ENCODE measurements around the gene CEP63. TPM values are rescaled to one million over a fixed set of nuclear protein-coding genes. Genes with fewer than 3 reads are reported as not detected.
A peak's percentile ranks its signal among the peaks of the same experiment; 100 is the strongest.

Gene CEP63
- total RNA-seq, 1 donor, result 13.8 TPM

DNA sequence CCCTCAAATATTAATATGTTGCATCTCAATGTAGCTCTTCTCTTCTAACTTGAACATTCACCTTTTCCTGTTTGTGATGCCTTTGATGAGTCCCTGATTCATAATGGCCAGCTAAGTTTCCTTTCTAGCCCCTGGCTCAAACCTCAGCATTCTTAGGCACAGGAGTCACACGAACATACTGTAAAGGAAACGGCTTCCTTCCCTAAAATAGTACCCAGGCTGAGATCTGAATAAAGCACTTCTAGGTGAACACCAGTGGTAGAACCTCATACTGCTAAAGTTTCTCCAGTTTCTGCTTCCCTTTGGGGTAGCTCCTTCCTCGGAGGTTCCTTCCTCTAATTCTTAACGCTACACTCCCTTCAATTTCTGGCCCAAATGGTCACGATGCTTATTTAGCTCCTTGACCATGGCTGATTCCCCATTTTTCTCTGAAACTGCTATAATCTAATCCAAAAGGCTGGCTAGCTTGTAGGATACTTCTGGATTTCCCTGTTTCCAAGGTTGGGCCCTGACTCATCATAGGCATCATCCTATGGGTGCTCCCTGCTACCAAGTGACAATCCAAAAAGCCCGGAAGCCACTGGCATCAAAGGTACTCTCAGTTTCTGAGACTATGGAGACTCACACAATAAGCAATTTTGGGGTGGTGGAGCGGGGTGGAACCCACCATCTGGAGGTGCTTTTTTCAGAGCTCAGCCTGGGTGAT, 2.5 kb upstream of the CEP63 start:
- TF ChIP-seq CTCF (IDR thresholded peaks at IDR 0.05; ENCODE audit: insufficient read depth, low read depth, low read length), result no peak
- H3K4me3 ChIP-seq (ENCODE audit: low read depth, low read length), result no peak overlapping the region
- DNase-seq (ENCODE audit: low read depth), result peak; percentile 43

DNA sequence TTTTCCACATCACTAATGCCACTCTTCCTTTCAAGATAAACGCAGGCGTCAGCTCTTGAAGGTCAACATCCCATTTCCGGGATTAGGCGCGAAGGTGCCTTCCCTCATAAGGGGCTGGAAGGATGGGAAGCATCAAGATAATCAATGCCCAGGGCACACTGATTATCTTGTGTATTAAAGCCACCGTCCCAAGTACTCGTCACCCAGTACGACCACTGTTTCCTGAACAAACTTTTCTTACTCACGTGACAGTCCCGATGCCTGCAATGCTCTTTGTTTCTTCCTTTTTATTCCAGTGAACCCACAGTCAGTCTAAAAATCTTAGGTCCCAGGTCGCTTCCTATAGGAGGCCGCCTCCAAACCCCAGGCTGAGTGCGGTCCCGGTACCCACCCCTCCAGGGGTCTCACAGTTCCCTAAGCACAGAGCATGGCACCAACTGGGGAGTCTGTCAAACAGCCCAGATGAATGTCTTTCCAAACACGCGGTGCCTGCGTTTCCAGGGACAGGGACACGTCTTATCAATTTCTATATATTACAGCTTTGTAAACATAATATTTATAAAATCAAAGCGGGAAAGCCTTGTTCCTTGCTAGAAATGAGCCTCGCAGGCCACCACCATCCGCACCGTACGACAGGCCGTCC, 661 bp upstream of the CEP63 start:
- no peak for TF ChIP-seq CTCF (IDR thresholded peaks at IDR 0.05; ENCODE audit: insufficient read depth, low read depth, low read length)
- DNase-seq (ENCODE audit: low read depth), result peak; percentile 39
- peak overlapping the region; percentile 85 for H3K4me3 ChIP-seq (ENCODE audit: low read depth, low read length)

GRCh38 chr3:134486577-134487041, 752 bp downstream of the CEP63 start:
- no peak for TF ChIP-seq CTCF (IDR thresholded peaks at IDR 0.05; ENCODE audit: insufficient read depth, low read depth, low read length)
- H3K4me3 ChIP-seq (ENCODE audit: low read depth, low read length), result peak overlapping the region; percentile 85
- peak; percentile 56 for DNase-seq (ENCODE audit: low read depth)

DNA sequence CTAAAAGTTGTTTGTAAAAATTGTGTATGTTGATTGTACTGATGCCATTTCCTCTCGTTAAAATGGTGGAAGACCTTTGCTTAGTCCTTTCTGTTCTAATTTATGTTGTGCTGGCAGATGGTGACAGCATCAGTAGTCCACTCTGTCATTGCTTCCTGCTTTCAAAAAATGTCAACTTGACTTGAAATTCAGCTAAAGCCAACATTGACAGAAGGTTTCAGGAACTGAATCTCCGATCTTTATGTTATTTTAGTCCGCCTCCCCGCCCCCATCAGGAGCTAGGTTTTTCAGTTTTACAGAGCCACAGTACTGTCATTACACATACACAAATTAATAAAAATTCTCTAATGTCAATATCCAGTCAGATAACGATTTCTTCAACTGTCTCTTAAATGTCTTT, 1.5 kb downstream of the CEP63 start:
- no peak for TF ChIP-seq CTCF (IDR thresholded peaks at IDR 0.05; ENCODE audit: insufficient read depth, low read depth, low read length)
- peak overlapping the region; percentile 85 for H3K4me3 ChIP-seq (ENCODE audit: low read depth, low read length)
- DNase-seq (ENCODE audit: low read depth), result no peak

DNA sequence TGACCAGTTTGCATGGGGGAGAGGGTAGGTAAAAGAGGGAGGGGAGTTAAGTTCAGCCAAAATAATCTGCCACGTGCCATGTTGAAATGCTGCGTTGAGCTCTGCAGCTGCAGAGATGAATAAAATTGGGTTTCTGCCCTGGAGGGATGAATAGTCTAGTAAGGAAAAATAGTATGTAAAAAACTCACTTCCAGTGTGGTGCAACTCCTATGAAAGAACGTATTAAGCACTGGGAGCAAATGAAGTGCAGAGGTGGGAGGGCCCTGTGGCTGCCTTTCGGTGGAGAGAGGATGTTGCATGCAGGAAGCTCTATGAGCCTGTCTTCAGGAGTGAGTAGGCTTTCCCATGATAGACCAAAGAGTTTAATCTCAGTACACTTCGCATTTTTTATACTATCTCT, 8.6 kb downstream of the CEP63 start:
- H3K4me3 ChIP-seq (ENCODE audit: low read depth, low read length), result no peak overlapping the region
- no peak for DNase-seq (ENCODE audit: low read depth)
- TF ChIP-seq CTCF (IDR thresholded peaks at IDR 0.05; ENCODE audit: insufficient read depth, low read depth, low read length), result no peak

GRCh38 chr3:134495980-134496379, 10.1 kb downstream of the CEP63 start:
- H3K4me3 ChIP-seq (ENCODE audit: low read depth, low read length), result no peak overlapping the region
- TF ChIP-seq CTCF (IDR thresholded peaks at IDR 0.05; ENCODE audit: insufficient read depth, low read depth, low read length), result no peak
- no peak for DNase-seq (ENCODE audit: low read depth)

Data from fibroblast of villous mesenchyme (primary cell).